SK-N-SH treated with all-trans-retinoic acid at 6 μM for 48 hours (cell line): ENCODE results near the gene ACKR4.

Source experiments
- BACH2 ChIP-seq: fragments of 250-450 bp; sonication (Bioruptor Pico); IDR thresholded peaks from 2 replicates; pipeline ENCODE4 v1.9.0; 2021; ENCODE audit warnings: mild to moderate bottlenecking, borderline replicate concordance
- CREB5 ChIP-seq: fragments of 250-450 bp; sonication (Bioruptor Pico); IDR thresholded peaks from 2 replicates; pipeline ENCODE4 v1.5.1; 2020; ENCODE audit warnings: low read depth, mild to moderate bottlenecking, moderate library complexity
- RARB ChIP-seq: fragments of 250-450 bp; sonication (Bioruptor Pico); IDR thresholded peaks from 2 replicates; pipeline ENCODE4 v1.8.0; 2021; ENCODE audit warnings: mild to moderate bottlenecking, moderate library complexity
- SNAI2 ChIP-seq: fragments of 250-450 bp; sonication (Bioruptor Pico); IDR thresholded peaks from 2 replicates; pipeline ENCODE4 v1.5.0; 2020; ENCODE audit warnings: mild to moderate bottlenecking, moderate library complexity
- TOX ChIP-seq: fragments of 250-450 bp; sonication (Bioruptor Pico); IDR thresholded peaks from 2 replicates; pipeline ENCODE4 v1.8.0; 2021; ENCODE audit warnings: mild to moderate bottlenecking, moderate library complexity, borderline replicate concordance
- ZFP30 ChIP-seq: fragments of 450-650 bp; formaldehyde crosslinking; IDR thresholded peaks from 2 replicates; pipeline ENCODE4 v1.5.0; 2022; ENCODE audit warnings: mild to moderate bottlenecking, moderate library complexity
- ZNF8 ChIP-seq: fragments of 450-650 bp; formaldehyde crosslinking; IDR thresholded peaks from 2 replicates; pipeline ENCODE4 v1.5.0; 2020; ENCODE audit warnings: mild to moderate bottlenecking, moderate library complexity
- TF ChIP-seq, protein P1 (sequence below): fragments of 250-450 bp; sonication (Bioruptor Pico); IDR thresholded peaks from 2 replicates; pipeline ENCODE4 v1.5.0; 2020; ENCODE audit warnings: mild to moderate bottlenecking, moderate library complexity

- TF ChIP-seq ZFP30 (CRISPR knock-in tag) (no peak), CREB5 (CRISPR knock-in tag) (no peak), RARB (CRISPR knock-in tag) (no peak), ZNF8 (no peak), SNAI2 (CRISPR knock-in tag) (no peak), BACH2 (CRISPR knock-in tag) (no peak), TOX (CRISPR knock-in tag) (no peak)
- TF ChIP-seq, protein P1, sequence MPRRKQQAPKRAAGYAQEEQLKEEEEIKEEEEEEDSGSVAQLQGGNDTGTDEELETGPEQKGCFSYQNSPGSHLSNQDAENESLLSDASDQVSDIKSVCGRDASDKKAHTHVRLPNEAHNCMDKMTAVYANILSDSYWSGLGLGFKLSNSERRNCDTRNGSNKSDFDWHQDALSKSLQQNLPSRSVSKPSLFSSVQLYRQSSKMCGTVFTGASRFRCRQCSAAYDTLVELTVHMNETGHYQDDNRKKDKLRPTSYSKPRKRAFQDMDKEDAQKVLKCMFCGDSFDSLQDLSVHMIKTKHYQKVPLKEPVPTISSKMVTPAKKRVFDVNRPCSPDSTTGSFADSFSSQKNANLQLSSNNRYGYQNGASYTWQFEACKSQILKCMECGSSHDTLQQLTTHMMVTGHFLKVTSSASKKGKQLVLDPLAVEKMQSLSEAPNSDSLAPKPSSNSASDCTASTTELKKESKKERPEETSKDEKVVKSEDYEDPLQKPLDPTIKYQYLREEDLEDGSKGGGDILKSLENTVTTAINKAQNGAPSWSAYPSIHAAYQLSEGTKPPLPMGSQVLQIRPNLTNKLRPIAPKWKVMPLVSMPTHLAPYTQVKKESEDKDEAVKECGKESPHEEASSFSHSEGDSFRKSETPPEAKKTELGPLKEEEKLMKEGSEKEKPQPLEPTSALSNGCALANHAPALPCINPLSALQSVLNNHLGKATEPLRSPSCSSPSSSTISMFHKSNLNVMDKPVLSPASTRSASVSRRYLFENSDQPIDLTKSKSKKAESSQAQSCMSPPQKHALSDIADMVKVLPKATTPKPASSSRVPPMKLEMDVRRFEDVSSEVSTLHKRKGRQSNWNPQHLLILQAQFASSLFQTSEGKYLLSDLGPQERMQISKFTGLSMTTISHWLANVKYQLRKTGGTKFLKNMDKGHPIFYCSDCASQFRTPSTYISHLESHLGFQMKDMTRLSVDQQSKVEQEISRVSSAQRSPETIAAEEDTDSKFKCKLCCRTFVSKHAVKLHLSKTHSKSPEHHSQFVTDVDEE: no peak
These were observed 53.1 kb downstream of the ACKR4 start for GRCh38 chr3:132650153-132650552.
